Progenitor cell of endocrine pancreas (in vitro differentiated cells): ENCODE results near the gene EIF3B. TPM values are rescaled to one million over a fixed set of nuclear protein-coding genes. Genes with fewer than 3 reads are reported as not detected.

Experiments used
- DNase-seq: peaks from one replicate; pipeline ENCODE4 v3.0.0; 2021; ENCODE audit warnings: low spot score; ENCODE audit not compliant: unreplicated experiment
- H3K27ac Mint-ChIP-seq: 2 replicates; pipeline ENCODE4 v1.8.0; 2021; ENCODE audit warnings: mild to moderate bottlenecking, moderate library complexity, mixed read lengths
- H3K27me3 Mint-ChIP-seq: 2 replicates; pipeline ENCODE4 v1.8.0; 2021; ENCODE audit warnings: mixed read lengths
- H3K36me3 Mint-ChIP-seq: 2 replicates; pipeline ENCODE4 v1.8.0; 2022; ENCODE audit warnings: mixed read lengths; ENCODE audit not compliant: insufficient read depth
- H3K4me1 Mint-ChIP-seq: 2 replicates; pipeline ENCODE4 v1.8.0; 2021; ENCODE audit warnings: low read depth, mixed read lengths
- H3K4me3 Mint-ChIP-seq: 2 replicates; pipeline ENCODE4 v1.8.0; 2021; ENCODE audit warnings: low read depth, mild to moderate bottlenecking, moderate library complexity, mixed read lengths
- H3K9me3 Mint-ChIP-seq: 2 replicates; pipeline ENCODE4 v1.8.0; 2021; ENCODE audit warnings: low read depth, mixed read lengths
- total RNA-seq: library from RNA; stranded (reverse); gene quantifications from 2 replicates; pipeline ENCODE4 v1.2.1, GENCODE V29; 2021
- TF ChIP-seq, protein P1 (sequence below): fragments of 200-600 bp; sonication (generic); IDR thresholded peaks from one replicate; pipeline ENCODE4 v1.5.0; 2021; ENCODE audit warnings: antibody characterized with exemption, mild to moderate bottlenecking; ENCODE audit not compliant: unreplicated experiment

Gene EIF3B
- total RNA-seq, 1 donor from 2014 or later = 158 TPM

DNA sequence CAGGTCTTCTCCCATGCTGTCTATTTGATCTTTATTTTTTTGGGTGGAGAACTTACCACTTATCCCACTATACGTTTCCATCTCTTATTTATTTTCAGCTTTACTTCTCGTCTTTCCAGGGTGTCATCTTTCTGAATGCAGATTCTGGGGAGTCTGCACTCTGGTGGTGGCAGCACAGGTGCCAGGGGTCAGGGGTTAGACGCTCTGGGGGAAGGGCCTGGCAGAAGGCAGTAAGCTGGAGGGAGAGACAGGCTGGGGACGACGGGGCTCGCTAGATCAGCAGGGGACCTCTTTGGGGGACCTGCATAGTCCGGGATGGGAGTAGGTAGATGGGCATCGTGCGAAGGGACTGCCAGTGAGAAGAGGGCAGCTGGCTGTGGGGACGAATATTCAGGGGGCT, 71.1 kb downstream of the EIF3B start:
- peaks cover 5% of the 10 kb centered on the region for H3K9me3 Mint-ChIP-seq
- no peak overlapping the region for H3K27ac Mint-ChIP-seq
- H3K36me3 Mint-ChIP-seq = peaks cover 10% of the 10 kb centered on the region
- no peaks in the 10 kb centered on the region for H3K27me3 Mint-ChIP-seq
- H3K4me3 Mint-ChIP-seq = no peak overlapping the region
- TF ChIP-seq, protein P1, sequence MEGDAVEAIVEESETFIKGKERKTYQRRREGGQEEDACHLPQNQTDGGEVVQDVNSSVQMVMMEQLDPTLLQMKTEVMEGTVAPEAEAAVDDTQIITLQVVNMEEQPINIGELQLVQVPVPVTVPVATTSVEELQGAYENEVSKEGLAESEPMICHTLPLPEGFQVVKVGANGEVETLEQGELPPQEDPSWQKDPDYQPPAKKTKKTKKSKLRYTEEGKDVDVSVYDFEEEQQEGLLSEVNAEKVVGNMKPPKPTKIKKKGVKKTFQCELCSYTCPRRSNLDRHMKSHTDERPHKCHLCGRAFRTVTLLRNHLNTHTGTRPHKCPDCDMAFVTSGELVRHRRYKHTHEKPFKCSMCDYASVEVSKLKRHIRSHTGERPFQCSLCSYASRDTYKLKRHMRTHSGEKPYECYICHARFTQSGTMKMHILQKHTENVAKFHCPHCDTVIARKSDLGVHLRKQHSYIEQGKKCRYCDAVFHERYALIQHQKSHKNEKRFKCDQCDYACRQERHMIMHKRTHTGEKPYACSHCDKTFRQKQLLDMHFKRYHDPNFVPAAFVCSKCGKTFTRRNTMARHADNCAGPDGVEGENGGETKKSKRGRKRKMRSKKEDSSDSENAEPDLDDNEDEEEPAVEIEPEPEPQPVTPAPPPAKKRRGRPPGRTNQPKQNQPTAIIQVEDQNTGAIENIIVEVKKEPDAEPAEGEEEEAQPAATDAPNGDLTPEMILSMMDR = no peak
- H3K4me1 Mint-ChIP-seq = peaks cover 7% of the 10 kb centered on the region
- no peak for DNase-seq

Other genes with a start within 250 kb of the EIF3B start
- 49.8 and 50.6 TPM in 2 replicates for gene MAD1L1, start 121.9 kb upstream of the EIF3B start, total RNA-seq
- 28.7 and 29.5 TPM in 2 replicates for gene MRM2, start 112.6 kb upstream of the EIF3B start, total RNA-seq
- gene NUDT1, start 112.6 kb upstream of the EIF3B start, total RNA-seq = 17.2 and 22.1 TPM in 2 replicates
- gene SNX8, start 40.4 kb upstream of the EIF3B start, total RNA-seq = 15.6 and 19.0 TPM in 2 replicates
- gene CHST12, start 48.8 kb downstream of the EIF3B start, total RNA-seq = 16.7 and 17.0 TPM in 2 replicates
- gene GRIFIN, start 121.6 kb downstream of the EIF3B start, total RNA-seq = not detected in 2 replicates
- gene LFNG, start 164.9 kb downstream of the EIF3B start, total RNA-seq = 9.7 and 10.6 TPM in 2 replicates
- 43.1 and 43.7 TPM in 2 replicates for gene BRAT1, start 200.7 kb downstream of the EIF3B start, total RNA-seq
- gene IQCE, start 204.2 kb downstream of the EIF3B start, total RNA-seq = 32.5 and 33.5 TPM in 2 replicates